LNCAP (cell line): ENCODE data around the gene GRAMD1B.

Experiments used
- CTCF ChIP-seq: fragments of 450-650 bp; IDR thresholded peaks from 2 replicates; pipeline ENCODE4 v1.5.1; 2017; ENCODE audit warnings: mild to moderate bottlenecking

GRAMD1B gene

GRCh38 chr11:123588864-123589262 is 158.8 kb downstream of the GRAMD1B start:
- TF ChIP-seq CTCF, result no peak

- no peak for TF ChIP-seq CTCF
Measured at GRCh38 chr11:123590296-123590912, 160.3 kb downstream of the GRAMD1B start.

GRCh38 chr11:123593570-123593969 is 163.5 kb downstream of the GRAMD1B start:
- no peak for TF ChIP-seq CTCF

GRCh38 chr11:123594188-123594901 is 164.3 kb downstream of the GRAMD1B start:
- no peak for TF ChIP-seq CTCF

- no peak for TF ChIP-seq CTCF
Measured at GRCh38 chr11:123594921-123595320, 164.9 kb downstream of the GRAMD1B start.

GRCh38 chr11:123597859-123598258 is 167.8 kb downstream of the GRAMD1B start:
- TF ChIP-seq CTCF, result no peak

- TF ChIP-seq CTCF, result no peak
Measured at GRCh38 chr11:123601136-123601535, 171.1 kb downstream of the GRAMD1B start.
